ENCODE measurements around the gene LATS1.
"Not testable (repeated sequence)": the region's sequence is repeated elsewhere in the genome, so short reads cannot be mapped to it uniquely, and the experiment has no call there.

LATS1 gene

GRCh38 chr6:149749082-149749593 is 31.2 kb upstream of the LATS1 start:
- H3K9me3 Mint-ChIP-seq, DNase-seq, H3K27me3 Mint-ChIP-seq: not testable (repeated sequence)
- H3K4me3 Mint-ChIP-seq, result peak overlapping the region; percentile 91
- H3K27ac Mint-ChIP-seq, result peak overlapping the region; percentile 92
- peaks cover 35% of the 10 kb centered on the region for H3K36me3 Mint-ChIP-seq (ENCODE audit: low read depth)
- peaks cover 46% of the 10 kb centered on the region for H3K4me1 Mint-ChIP-seq (ENCODE audit: low read depth)

- Mint-ChIP-seq H3K27ac (peak within 1 kb of the TSS; percentile 95), H3K9me3 (no peaks in the 10 kb centered on the region), H3K36me3 (ENCODE audit: low read depth) (peaks cover 46% of the 10 kb centered on the region), H3K4me1 (ENCODE audit: low read depth) (peaks cover 32% of the 10 kb centered on the region), H3K27me3 (no peaks in the 10 kb centered on the region), H3K4me3 (peak within 1 kb of the TSS; percentile 98)
- DNase-seq, result peak; percentile 94
These were observed 28.4 kb upstream of the LATS1 start, which contains the start of gene NUP43 for GRCh38 chr6:149746147-149746946. Gene NUP43, minus strand, starts transcription at chr6:149746529. Its CDS starts 34 bp downstream, at chr6:149746495.

- peak overlapping the region; percentile 98 for H3K4me3 Mint-ChIP-seq
- H3K4me1 Mint-ChIP-seq (ENCODE audit: low read depth), result peaks cover 25% of the 10 kb centered on the region
- H3K36me3 Mint-ChIP-seq (ENCODE audit: low read depth), result peaks cover 51% of the 10 kb centered on the region
- H3K9me3 Mint-ChIP-seq, H3K27me3 Mint-ChIP-seq, DNase-seq: not testable (repeated sequence)
- peak overlapping the region; percentile 95 for H3K27ac Mint-ChIP-seq
These were observed 27.4 kb upstream of the LATS1 start for GRCh38 chr6:149745252-149745651.

GRCh38 chr6:149734915-149735314 is 17.0 kb upstream of the LATS1 start:
- Mint-ChIP-seq H3K36me3 (ENCODE audit: low read depth) (peaks cover 84% of the 10 kb centered on the region), H3K27me3 (no peaks in the 10 kb centered on the region), H3K9me3 (no peaks in the 10 kb centered on the region), H3K4me3 (no peak overlapping the region), H3K4me1 (ENCODE audit: low read depth) (no peaks in the 10 kb centered on the region), H3K27ac (no peak overlapping the region)
- no peak for DNase-seq

GRCh38 chr6:149733089-149733720 is 15.3 kb upstream of the LATS1 start:
- no peak for DNase-seq
- Mint-ChIP-seq H3K27ac (no peak overlapping the region), H3K4me1 (ENCODE audit: low read depth) (peaks cover 14% of the 10 kb centered on the region), H3K36me3 (ENCODE audit: low read depth) (peaks cover 84% of the 10 kb centered on the region), H3K9me3 (no peaks in the 10 kb centered on the region), H3K4me3 (no peak overlapping the region), H3K27me3 (no peaks in the 10 kb centered on the region)

- Mint-ChIP-seq H3K4me3 (no peak overlapping the region), H3K27ac (no peak overlapping the region), H3K4me1 (ENCODE audit: low read depth) (peaks cover 14% of the 10 kb centered on the region), H3K36me3 (ENCODE audit: low read depth) (peaks cover 90% of the 10 kb centered on the region), H3K27me3 (no peaks in the 10 kb centered on the region), H3K9me3 (no peaks in the 10 kb centered on the region)
- DNase-seq, result no peak
These were observed 11.9 kb upstream of the LATS1 start for GRCh38 chr6:149729824-149730223.

GRCh38 chr6:149728499-149729234 is 10.8 kb upstream of the LATS1 start:
- Mint-ChIP-seq H3K4me3 (no peak overlapping the region), H3K4me1 (ENCODE audit: low read depth) (peaks cover 19% of the 10 kb centered on the region), H3K36me3 (ENCODE audit: low read depth) (peaks cover 94% of the 10 kb centered on the region), H3K27me3 (no peaks in the 10 kb centered on the region), H3K9me3 (no peaks in the 10 kb centered on the region), H3K27ac (peak overlapping the region; percentile 80)
- DNase-seq, result no peak

GRCh38 chr6:149727793-149728498 is 10.0 kb upstream of the LATS1 start:
- DNase-seq, result no peak
- peaks cover 94% of the 10 kb centered on the region for H3K36me3 Mint-ChIP-seq (ENCODE audit: low read depth)
- H3K4me3 Mint-ChIP-seq, result no peak overlapping the region

GRCh38 chr6:149725785-149726184 is 7.9 kb upstream of the LATS1 start:
- Mint-ChIP-seq H3K36me3 (ENCODE audit: low read depth) (peaks cover 85% of the 10 kb centered on the region), H3K27me3 (no peaks in the 10 kb centered on the region), H3K27ac (no peak overlapping the region), H3K9me3 (no peaks in the 10 kb centered on the region), H3K4me3 (no peak overlapping the region), H3K4me1 (ENCODE audit: low read depth) (peaks cover 20% of the 10 kb centered on the region)
- no peak for DNase-seq

More at GRCh38 chr6:149727793-149728498, 10.0 kb upstream of the LATS1 start:
- peaks cover 20% of the 10 kb centered on the region for H3K4me1 Mint-ChIP-seq (ENCODE audit: low read depth)
- peak overlapping the region; percentile 80 for H3K27ac Mint-ChIP-seq
- no peaks in the 10 kb centered on the region for H3K9me3 Mint-ChIP-seq
- no peaks in the 10 kb centered on the region for H3K27me3 Mint-ChIP-seq

GRCh38 chr6:149723771-149724417 is 6.0 kb upstream of the LATS1 start:
- peaks cover 71% of the 10 kb centered on the region for H3K36me3 Mint-ChIP-seq (ENCODE audit: low read depth)

GRCh38 chr6:149723262-149723661 is 5.4 kb upstream of the LATS1 start:
- DNase-seq, result no peak
- Mint-ChIP-seq H3K4me1 (ENCODE audit: low read depth) (peaks cover 18% of the 10 kb centered on the region), H3K36me3 (ENCODE audit: low read depth) (peaks cover 69% of the 10 kb centered on the region), H3K4me3 (no peak overlapping the region), H3K9me3 (no peaks in the 10 kb centered on the region), H3K27ac (no peak overlapping the region), H3K27me3 (no peaks in the 10 kb centered on the region)

More at GRCh38 chr6:149723771-149724417, 6.0 kb upstream of the LATS1 start:
- no peaks in the 10 kb centered on the region for H3K27me3 Mint-ChIP-seq
- peak overlapping the region; percentile 1 for H3K27ac Mint-ChIP-seq
- H3K4me1 Mint-ChIP-seq (ENCODE audit: low read depth), result peaks cover 18% of the 10 kb centered on the region
- no peaks in the 10 kb centered on the region for H3K9me3 Mint-ChIP-seq
- H3K4me3 Mint-ChIP-seq, result no peak overlapping the region
- DNase-seq, result no peak

GRCh38 chr6:149719531-149719930 is 1.6 kb upstream of the LATS1 start:
- peak overlapping the region; percentile 7 for H3K27ac Mint-ChIP-seq
- no peaks in the 10 kb centered on the region for H3K9me3 Mint-ChIP-seq
- H3K4me3 Mint-ChIP-seq, result peak overlapping the region; percentile 3
- DNase-seq, result no peak
- peaks cover 62% of the 10 kb centered on the region for H3K36me3 Mint-ChIP-seq (ENCODE audit: low read depth)
- H3K4me1 Mint-ChIP-seq (ENCODE audit: low read depth), result peaks cover 37% of the 10 kb centered on the region
- no peaks in the 10 kb centered on the region for H3K27me3 Mint-ChIP-seq

GRCh38 chr6:149717255-149717587 is 680 bp downstream of the LATS1 start:
- no peak for DNase-seq
- H3K4me1 Mint-ChIP-seq (ENCODE audit: low read depth), result peaks cover 39% of the 10 kb centered on the region
- peak overlapping the region; percentile 90 for H3K4me3 Mint-ChIP-seq
- no peaks in the 10 kb centered on the region for H3K9me3 Mint-ChIP-seq
- H3K36me3 Mint-ChIP-seq (ENCODE audit: low read depth), result peaks cover 53% of the 10 kb centered on the region
- H3K27me3 Mint-ChIP-seq, result no peaks in the 10 kb centered on the region
- H3K27ac Mint-ChIP-seq, result peak overlapping the region; percentile 98

Data from activated T-cell treated with anti-CD3 and anti-CD28 coated beads, Interleukin-2, amount 50 U/mL, for 24 hours (primary cell).